D721Med (cell line): ENCODE data around the gene INKA1.

ENCODE experiments used
- DNase-seq: peaks from one replicate; pipeline ENCODE4 v3.0.0; 2011; ENCODE audit warnings: low spot score; ENCODE audit not compliant: insufficient read length
- FAIRE-seq: peaks from 2 replicates; lab custom pipeline; 2011; peaks lifted over from hg19 to GRCh38; lab: Jason Lieb, UNC
- TF ChIP-seq, protein P1 (sequence below): IDR thresholded peaks from 2 replicates; pipeline ENCODE4 v1.5.1; 2012; ENCODE audit warnings: mild to moderate bottlenecking, control low read depth; ENCODE audit not compliant: insufficient read depth; ENCODE audit errors: missing control alignments

Gene INKA1

DNA sequence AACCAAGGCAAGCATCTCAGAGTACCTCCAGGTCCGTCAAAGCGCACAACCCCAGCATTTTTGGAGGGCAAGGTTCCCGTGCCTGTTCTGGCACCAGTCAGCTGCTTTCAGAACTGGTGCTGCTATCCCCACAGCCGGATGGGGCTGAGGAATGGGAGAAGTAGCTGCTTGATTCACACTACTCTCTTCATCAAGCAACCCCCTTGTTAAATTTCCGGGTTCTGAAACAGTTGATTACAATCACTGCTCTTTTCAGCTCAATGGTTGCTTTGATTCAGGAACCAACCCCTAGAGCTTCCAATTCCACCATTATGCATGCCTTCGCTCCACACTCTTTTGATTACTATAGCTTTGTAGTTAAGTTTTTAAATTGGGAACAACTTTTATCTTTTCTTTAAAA lies 23.0 kb downstream of the INKA1 start:
- DNase-seq (no peak), FAIRE-seq (no peak)
- TF ChIP-seq, protein P1, sequence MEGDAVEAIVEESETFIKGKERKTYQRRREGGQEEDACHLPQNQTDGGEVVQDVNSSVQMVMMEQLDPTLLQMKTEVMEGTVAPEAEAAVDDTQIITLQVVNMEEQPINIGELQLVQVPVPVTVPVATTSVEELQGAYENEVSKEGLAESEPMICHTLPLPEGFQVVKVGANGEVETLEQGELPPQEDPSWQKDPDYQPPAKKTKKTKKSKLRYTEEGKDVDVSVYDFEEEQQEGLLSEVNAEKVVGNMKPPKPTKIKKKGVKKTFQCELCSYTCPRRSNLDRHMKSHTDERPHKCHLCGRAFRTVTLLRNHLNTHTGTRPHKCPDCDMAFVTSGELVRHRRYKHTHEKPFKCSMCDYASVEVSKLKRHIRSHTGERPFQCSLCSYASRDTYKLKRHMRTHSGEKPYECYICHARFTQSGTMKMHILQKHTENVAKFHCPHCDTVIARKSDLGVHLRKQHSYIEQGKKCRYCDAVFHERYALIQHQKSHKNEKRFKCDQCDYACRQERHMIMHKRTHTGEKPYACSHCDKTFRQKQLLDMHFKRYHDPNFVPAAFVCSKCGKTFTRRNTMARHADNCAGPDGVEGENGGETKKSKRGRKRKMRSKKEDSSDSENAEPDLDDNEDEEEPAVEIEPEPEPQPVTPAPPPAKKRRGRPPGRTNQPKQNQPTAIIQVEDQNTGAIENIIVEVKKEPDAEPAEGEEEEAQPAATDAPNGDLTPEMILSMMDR = no peak

DNA sequence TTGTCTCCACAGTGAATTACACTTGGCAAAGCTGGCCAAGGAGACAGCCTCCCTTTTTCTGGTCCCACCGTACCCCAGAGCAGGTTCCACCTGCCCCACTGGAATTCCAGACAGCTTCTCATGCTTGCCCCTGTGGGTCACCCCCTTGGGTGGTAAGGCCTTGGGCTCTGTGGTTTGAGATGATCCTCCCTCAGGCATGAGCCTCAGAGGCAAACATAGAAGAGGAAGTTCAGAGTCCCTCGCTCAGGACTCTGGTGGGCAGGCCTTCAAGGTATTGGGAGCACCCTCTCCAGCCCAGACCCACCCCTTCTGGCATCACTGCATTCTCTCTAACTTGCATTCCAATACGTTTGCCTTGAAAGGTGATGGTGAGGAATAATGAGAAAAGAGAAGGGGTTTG lies 28.3 kb downstream of the INKA1 start:
- DNase-seq (no peak), FAIRE-seq (no peak)
- TF ChIP-seq, protein P1 = no peak

DNA sequence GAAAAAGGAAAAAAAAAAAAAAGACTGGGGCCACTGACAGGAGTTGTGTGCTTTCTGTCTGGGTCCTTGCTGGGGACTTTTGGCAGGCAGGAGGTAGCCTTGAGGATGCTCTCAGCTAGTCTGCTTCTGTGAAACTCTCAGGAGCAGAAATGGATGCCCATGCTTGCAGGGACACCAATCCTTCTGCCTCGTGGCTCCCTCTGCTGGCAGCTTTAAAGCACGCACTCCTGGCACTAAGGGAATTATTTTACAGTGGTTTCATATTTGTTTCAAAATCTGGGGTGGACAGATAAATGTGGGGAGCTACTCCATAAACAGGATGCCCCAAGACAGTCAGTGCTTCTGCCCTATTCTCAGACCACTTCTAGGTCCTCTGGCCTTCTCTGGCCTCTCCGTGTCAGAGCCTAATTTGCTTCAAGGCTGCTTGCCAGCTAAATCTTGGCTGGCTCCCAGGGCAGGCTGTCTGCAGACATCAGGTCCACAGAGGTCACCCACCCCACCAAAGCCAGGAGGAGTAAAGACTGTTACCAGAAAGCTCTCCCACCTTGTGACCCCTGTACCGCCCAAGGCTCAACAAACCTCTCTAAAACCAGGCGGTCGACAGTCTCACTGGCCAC lies 36.2 kb downstream of the INKA1 start:
- DNase-seq (no peak), FAIRE-seq (peak; percentile 11)
- TF ChIP-seq, protein P1 = peak; percentile 89

DNA sequence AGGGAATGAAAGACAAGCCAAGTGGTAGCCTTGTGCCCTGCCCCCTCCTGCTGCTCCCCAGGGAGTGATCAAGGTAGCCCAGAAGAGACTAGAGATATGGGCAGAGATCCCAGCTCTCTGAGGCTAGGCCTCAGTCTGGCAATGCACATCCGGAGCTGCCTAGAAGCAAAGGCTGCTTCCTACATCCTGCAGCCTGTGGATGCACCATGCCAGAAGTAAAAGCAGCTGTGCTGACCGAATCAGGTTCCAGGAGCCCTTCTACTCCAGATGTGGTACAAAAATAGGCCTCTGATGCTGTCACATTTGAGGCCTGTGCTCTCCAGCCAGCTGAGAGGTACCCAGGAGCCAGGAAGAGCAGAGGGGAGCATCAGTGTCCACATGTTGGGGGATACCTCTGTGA lies 37.3 kb downstream of the INKA1 start:
- no peak for FAIRE-seq
- TF ChIP-seq, protein P1 = no peak
- no peak for DNase-seq

DNA sequence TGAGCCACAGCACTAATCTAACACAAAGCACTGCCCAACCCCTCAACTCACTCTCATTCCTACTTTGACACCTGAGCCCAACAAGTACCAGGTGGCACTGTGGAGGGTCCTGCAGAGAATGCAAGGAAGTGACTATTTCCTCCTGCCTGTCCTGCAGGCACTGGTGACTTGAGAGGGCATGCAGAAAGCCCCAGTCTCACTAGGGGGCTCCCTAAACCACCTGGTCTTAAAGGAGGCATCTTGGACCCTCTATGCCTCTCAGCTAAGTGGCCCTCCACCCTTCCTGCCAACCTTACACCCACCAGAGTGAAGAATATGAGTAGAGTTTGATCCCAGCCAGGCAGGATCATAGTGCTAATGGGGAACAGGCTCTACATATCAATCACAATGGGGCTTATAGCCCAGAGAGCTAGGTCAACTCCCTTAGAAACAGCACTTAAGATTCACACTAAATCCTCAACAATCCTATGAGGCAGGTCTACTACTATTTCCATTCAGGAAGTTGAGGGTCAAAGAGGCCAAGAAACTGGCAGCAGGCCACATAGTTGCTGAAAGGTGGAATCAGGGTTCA lies 38.1 kb downstream of the INKA1 start:
- no peak for DNase-seq
- FAIRE-seq = no peak

DNA sequence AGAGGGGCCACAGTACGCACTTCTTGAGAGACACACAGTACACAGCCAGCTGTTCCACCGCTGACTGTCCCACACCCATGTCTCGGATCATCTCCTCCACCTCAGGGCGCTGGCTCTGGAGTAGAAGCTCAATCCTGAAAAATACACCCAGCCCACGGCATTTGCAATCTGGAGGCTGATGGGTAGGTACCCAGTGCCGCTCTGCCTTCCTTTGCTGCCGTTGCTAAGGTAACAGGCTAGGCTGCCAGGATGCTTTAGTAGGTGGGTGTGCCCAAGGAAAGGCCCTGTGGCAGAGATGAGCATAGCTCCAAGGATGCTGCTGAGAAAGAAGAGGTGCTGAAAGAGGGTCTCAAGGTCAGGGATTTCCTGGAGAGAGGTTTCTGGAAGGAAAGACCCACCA lies 38.7 kb downstream of the INKA1 start:
- FAIRE-seq (no peak), DNase-seq (no peak)
- TF ChIP-seq, protein P1 = no peak

More for the DNA sequence above, 38.1 kb downstream of the INKA1 start:
- TF ChIP-seq, protein P1 = peak; percentile 59

DNA sequence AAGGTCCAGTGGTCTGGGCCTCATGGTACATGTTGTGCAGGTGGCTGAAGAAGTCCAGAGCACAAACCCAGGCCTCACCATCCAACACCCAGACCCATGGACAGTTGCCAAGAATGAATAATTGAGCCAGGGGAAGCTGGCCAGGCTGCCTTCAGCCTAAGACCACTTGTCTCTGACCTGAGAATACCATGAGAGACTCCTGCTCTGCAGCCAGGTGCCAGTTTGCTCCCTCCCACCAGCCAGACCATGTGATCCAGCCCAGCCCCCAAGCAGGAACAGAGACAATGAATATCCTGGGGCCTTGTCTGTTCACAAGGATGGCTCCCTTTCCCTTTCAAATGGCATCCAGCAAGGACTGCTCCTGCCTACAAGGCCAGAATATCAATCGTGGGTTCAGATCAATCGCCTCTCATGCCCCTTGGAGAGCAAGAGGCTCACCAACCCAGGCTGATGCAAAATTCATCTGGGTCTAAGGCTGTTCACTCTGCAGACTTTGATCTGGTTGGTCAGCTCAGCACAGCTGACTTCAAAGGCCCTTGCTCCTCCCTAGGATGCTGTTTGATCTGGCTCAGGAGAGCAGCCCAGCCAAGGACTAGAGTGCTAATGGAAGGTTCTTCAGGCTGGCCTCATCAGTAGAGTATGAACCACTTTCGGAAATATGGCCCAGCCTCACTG lies 39.9 kb downstream of the INKA1 start:
- TF ChIP-seq, protein P1 = no peak
- no peak for FAIRE-seq

More for the DNA sequence above, 39.9 kb downstream of the INKA1 start:
- no peak for DNase-seq
